K562 (cell line): ENCODE results near the gene POU3F1. TPM values are rescaled to one million over a fixed set of nuclear protein-coding genes. Genes with fewer than 3 reads are reported as not detected.
A peak's percentile ranks its signal among the peaks of the same experiment; 100 is the strongest.

ENCODE experiments used
- CREM ChIP-seq: IDR thresholded peaks from 2 replicates; pipeline ENCODE4 v1.6.1; 2014; ENCODE audit warnings: antibody characterized with exemption, low read depth
- ETV5 ChIP-seq: sonication (generic); formaldehyde crosslinking; IDR thresholded peaks from 2 replicates; pipeline ENCODE4 v1.4.0; 2020; ENCODE audit warnings: low read depth, mild to moderate bottlenecking, missing genetic modification reagents
- FOXP4 ChIP-seq: sonication (generic); formaldehyde crosslinking; IDR thresholded peaks from 2 replicates; pipeline ENCODE4 v1.8.0; 2022; ENCODE audit warnings: mild to moderate bottlenecking, missing genetic modification reagents, borderline replicate concordance
- HNRNPL ChIP-seq: fragments of 200-400 bp; formaldehyde crosslinking; IDR thresholded peaks from 2 replicates; pipeline ENCODE4 v1.6.1; 2017; ENCODE audit warnings: low read depth, mild to moderate bottlenecking, low read length
- MAX ChIP-seq: sonication (generic); formaldehyde crosslinking; IDR thresholded peaks from 2 replicates; pipeline ENCODE4 v1.9.0; 2022; ENCODE audit warnings: mild to moderate bottlenecking, missing genetic modification reagents
- MBD1 ChIP-seq: fragments of 250-450 bp; sonication (Bioruptor Pico); IDR thresholded peaks from 2 replicates; pipeline ENCODE4 v1.8.0; 2022; ENCODE audit warnings: inconsistent platforms
- MEIS2 ChIP-seq: fragments of 450-650 bp; IDR thresholded peaks from 2 replicates; pipeline ENCODE4 v1.6.1; 2014; ENCODE audit warnings: mild to moderate bottlenecking; ENCODE audit not compliant: partially characterized antibody
- NKRF ChIP-seq: fragments of 450-650 bp; IDR thresholded peaks from 2 replicates; pipeline ENCODE4 v1.6.1; 2016; ENCODE audit warnings: borderline replicate concordance
- NRF1 ChIP-seq, 2 experiments: fragments of 450-650 bp; IDR thresholded peaks in 1 of 2; conservative IDR thresholded peaks in 1 of 2; 2 replicates each; pipeline ENCODE4 v1.6.1; 2014; ENCODE audit warnings: mild to moderate bottlenecking in 2 of 2
- PHF21A ChIP-seq: fragments of 450-650 bp; IDR thresholded peaks from 2 replicates; pipeline ENCODE4 v1.6.1; 2017; ENCODE audit warnings: low read depth, borderline replicate concordance
- RBM39 ChIP-seq: fragments of 200-400 bp; formaldehyde crosslinking; optimal IDR thresholded peaks from 2 replicates; pipeline ENCODE3; 2018; ENCODE audit warnings: low read depth, low read length
- SLC30A9 ChIP-seq: fragments of 250-450 bp; sonication (Bioruptor Pico); IDR thresholded peaks from 2 replicates; pipeline ENCODE4 v1.8.0; 2022; ENCODE audit warnings: mild to moderate bottlenecking, moderate library complexity
- TCF7L2 ChIP-seq: fragments of 150-350 bp; IDR thresholded peaks from 2 replicates; pipeline ENCODE4 v1.6.1; 2016; ENCODE audit warnings: low read depth, mild to moderate bottlenecking, low read length, moderate library complexity
- TEAD1 ChIP-seq, 2 experiments: fragments of 450-650 bp in 1 of 2; sonication (generic) in 1 of 2; formaldehyde crosslinking; IDR thresholded peaks; 2 replicates each; pipeline versions ENCODE4 v1.4.0 to v1.8.0; 2020 to 2022; ENCODE audit warnings: mild to moderate bottlenecking in 2 of 2, missing genetic modification reagents in 1 of 2
- ZMIZ1 ChIP-seq, 2 experiments: fragments of 150-350 bp in 1 of 2; IDR thresholded peaks; 2 replicates each; pipeline ENCODE4 v1.6.1; 2012 to 2016; ENCODE audit warnings: low read depth in 2 of 2, low read length in 2 of 2, mild to moderate bottlenecking in 1 of 2, moderate library complexity in 1 of 2
- polyA plus RNA-seq, 8 experiments: library from polyadenylated mRNA; depleted of rRNA in 4 of 8; stranded (reverse) in 5 of 8; unstranded in 3 of 8; fragments of >200 nt; fragmentation: Nextera tagmentation in 2 of 8; fragmentation: Illumina TruSeq in 1 of 8; extraction: Ambion mirVana in 2 of 8; extraction: Trizol in 1 of 8; gene quantifications; 2 replicates each; pipeline versions ENCODE4 v1.2.1 to v1.2.3, GENCODE V29; 2011 to 2014; ENCODE audit warnings: inconsistent platforms in 1 of 8, missing spikeins in 1 of 8
- total RNA-seq, 7 experiments: library from RNA; depleted of rRNA in 6 of 7; stranded (reverse); fragments of >200 nt in 6 of 7; fragmentation: Illumina TruSeq in 2 of 7; extraction: Trizol in 2 of 7; gene quantifications; 2 replicates each; pipeline versions ENCODE4 v1.2.1 to v1.2.3, GENCODE V29; 2011 to 2021; ENCODE audit warnings: low replicate concordance in 1 of 7

Gene POU3F1
- total and polyA plus RNA-seq, 9 of the 15 experiments (the other 6 are each of a cell fraction or from before 2014, with no cell fraction given), result 0.09 TPM; not detected in 8

- TF ChIP-seq FOXP4 (no peak), PHF21A (0 out of 2 replicates have a peak, but pooled peaks have one; percentile 12), ETV5 (CRISPR knock-in tag) (0 out of 2 replicates have a peak, but pooled peaks have one; percentile 18), HNRNPL (0 out of 2 replicates have a peak, but pooled peaks have one; percentile 31), MBD1 (no peak), RBM39 (no peak), ZMIZ1 (IDR thresholded peaks at IDR 0.05; ENCODE audit: low read depth in 2 of 2, low read length in 2 of 2) (no peak), TEAD1 (CRISPR knock-in tag; IDR thresholded peaks at IDR 0.05) (peak in 1 of 2 experiments; percentile 43; a peak in 1 of 4 replicates), TCF7L2 (no peak), NRF1 (conservative IDR thresholded peaks at IDR 0.05 in 1 of 2, IDR thresholded peaks at IDR 0.05 in 1 of 2) (peak in 1 of 2 experiments; percentile 5; a peak in 1 of 4 replicates), CREM (peak; percentile 36; the same call in 1 of the 2 replicates), MEIS2 (no peak), SLC30A9 (no peak), NKRF (peak; percentile 32; the same call in 1 of the 2 replicates), MAX (CRISPR knock-in tag) (peak; percentile 82)
Measured at GRCh38 chr1:38046884-38047602, 450 bp upstream of the POU3F1 start (continued).
